Measurements from ENCODE around the gene RDH14.

The RDH14 gene

GRCh38 chr2:18559531-18560030 is 872 bp downstream of the RDH14 start:
- no peak for DNase-seq

GRCh38 chr2:18558458-18558857 is 2.0 kb downstream of the RDH14 start:
- no peak for DNase-seq

GRCh38 chr2:18557121-18557520 is 3.3 kb downstream of the RDH14 start:
- no peak for DNase-seq

GRCh38 chr2:18552351-18553077 is 7.9 kb downstream of the RDH14 start:
- no peak for DNase-seq

GRCh38 chr2:18551623-18552022 is 8.8 kb downstream of the RDH14 start:
- peak; percentile 55 for DNase-seq

GRCh38 chr2:18551169-18551568 is 9.3 kb downstream of the RDH14 start:
- no peak for DNase-seq

- no peak for DNase-seq
Measured at GRCh38 chr2:18550433-18550832, 10.0 kb downstream of the RDH14 start.

- DNase-seq = no peak
Measured at GRCh38 chr2:18549083-18549482, 11.4 kb downstream of the RDH14 start.

GRCh38 chr2:18548621-18549020 is 11.8 kb downstream of the RDH14 start:
- no peak for DNase-seq

GRCh38 chr2:18546567-18546966 is 13.9 kb downstream of the RDH14 start:
- DNase-seq = peak; percentile 6

- DNase-seq = peak; percentile 61
Measured at GRCh38 chr2:18545384-18545783, 15.1 kb downstream of the RDH14 start.

- DNase-seq = peak; percentile 32
Measured at GRCh38 chr2:18544171-18544570, 16.3 kb downstream of the RDH14 start.

- no peak for DNase-seq
Measured at GRCh38 chr2:18540872-18541271, 19.6 kb downstream of the RDH14 start.

- no peak for DNase-seq
Measured at GRCh38 chr2:18536697-18537096, 23.8 kb downstream of the RDH14 start.

- DNase-seq = peak; percentile 77
Measured at GRCh38 chr2:18536100-18536499, 24.4 kb downstream of the RDH14 start.

GRCh38 chr2:18531194-18531593 is 29.3 kb downstream of the RDH14 start:
- DNase-seq = no peak

GRCh38 chr2:18527822-18528221 is 32.6 kb downstream of the RDH14 start:
- no peak for DNase-seq

- DNase-seq = no peak
Measured at GRCh38 chr2:18527326-18527725, 33.1 kb downstream of the RDH14 start.

- DNase-seq = no peak
Measured at GRCh38 chr2:18526429-18526828, 34.0 kb downstream of the RDH14 start.

GRCh38 chr2:18525852-18526251 is 34.6 kb downstream of the RDH14 start:
- no peak for DNase-seq

GRCh38 chr2:18525236-18525635 is 35.2 kb downstream of the RDH14 start:
- DNase-seq = no peak

- no peak for DNase-seq
Measured at GRCh38 chr2:18522484-18523146, 37.8 kb downstream of the RDH14 start.

- DNase-seq = peak; percentile 80
Measured at GRCh38 chr2:18520451-18521425, 39.7 kb downstream of the RDH14 start.

Data from fibroblast of skin of right quadriceps (primary cell).